ENCODE data around the gene GPD1. TPM values are rescaled to one million over a fixed set of nuclear protein-coding genes. Genes with fewer than 3 reads are reported as not detected.

Gene GPD1
- total RNA-seq, 6 donors from 2014 or later: 2.1 to 73.1 (median 60.2) TPM

DNA sequence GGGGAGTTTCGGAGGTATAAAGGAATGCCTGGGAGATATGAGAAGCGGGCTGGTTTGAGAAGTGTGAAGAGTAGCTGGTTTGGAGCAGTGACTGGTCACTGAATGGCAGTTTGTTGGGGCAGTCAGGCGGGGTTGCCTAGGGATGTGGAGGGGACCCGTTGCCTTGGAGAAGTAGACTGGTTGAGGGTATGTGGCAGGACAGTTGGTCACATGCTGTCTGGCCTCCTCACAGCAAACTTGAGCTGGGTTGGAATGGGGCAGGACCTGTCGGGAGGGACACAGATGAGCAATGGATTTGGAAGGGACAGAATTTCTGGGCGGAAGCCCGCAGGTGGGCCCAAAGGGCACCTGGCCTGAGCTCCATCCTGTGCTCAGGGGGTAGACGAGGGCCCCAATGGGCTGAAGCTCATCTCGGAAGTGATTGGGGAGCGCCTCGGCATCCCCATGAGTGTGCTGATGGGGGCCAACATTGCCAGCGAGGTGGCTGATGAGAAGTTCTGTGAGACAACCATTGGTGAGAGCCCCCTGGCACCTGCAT, 2.2 kb downstream of the GPD1 start:
- TF ChIP-seq, protein P1, sequence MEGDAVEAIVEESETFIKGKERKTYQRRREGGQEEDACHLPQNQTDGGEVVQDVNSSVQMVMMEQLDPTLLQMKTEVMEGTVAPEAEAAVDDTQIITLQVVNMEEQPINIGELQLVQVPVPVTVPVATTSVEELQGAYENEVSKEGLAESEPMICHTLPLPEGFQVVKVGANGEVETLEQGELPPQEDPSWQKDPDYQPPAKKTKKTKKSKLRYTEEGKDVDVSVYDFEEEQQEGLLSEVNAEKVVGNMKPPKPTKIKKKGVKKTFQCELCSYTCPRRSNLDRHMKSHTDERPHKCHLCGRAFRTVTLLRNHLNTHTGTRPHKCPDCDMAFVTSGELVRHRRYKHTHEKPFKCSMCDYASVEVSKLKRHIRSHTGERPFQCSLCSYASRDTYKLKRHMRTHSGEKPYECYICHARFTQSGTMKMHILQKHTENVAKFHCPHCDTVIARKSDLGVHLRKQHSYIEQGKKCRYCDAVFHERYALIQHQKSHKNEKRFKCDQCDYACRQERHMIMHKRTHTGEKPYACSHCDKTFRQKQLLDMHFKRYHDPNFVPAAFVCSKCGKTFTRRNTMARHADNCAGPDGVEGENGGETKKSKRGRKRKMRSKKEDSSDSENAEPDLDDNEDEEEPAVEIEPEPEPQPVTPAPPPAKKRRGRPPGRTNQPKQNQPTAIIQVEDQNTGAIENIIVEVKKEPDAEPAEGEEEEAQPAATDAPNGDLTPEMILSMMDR (IDR thresholded peaks at IDR 0.05): no peak
- TF ChIP-seq EP300 (IDR thresholded peaks at IDR 0.05) (no peak), POLR2AphosphoS5 (IDR thresholded peaks at IDR 0.05) (no peak), POLR2A (IDR thresholded peaks at IDR 0.05) (no peak)
- DNase-seq (no peak), ATAC-seq (ENCODE audit: low FRiP score in 2 of 2) (no peak)
- H3K4me3 ChIP-seq: no peak overlapping the region
- H3K27me3 ChIP-seq: no peaks in the 10 kb centered on the region
- H3K36me3 ChIP-seq: peaks cover 0 to 10% (median 2%) of the 10 kb centered on the region in 4 donors
- H3K4me1 ChIP-seq: peaks cover 17 to 31% (median 30%) of the 10 kb centered on the region in 4 donors
- no peaks in the 10 kb centered on the region for H3K9me3 ChIP-seq
- no peak overlapping the region for H3K27ac ChIP-seq
- WGBS, 2 donors: 93% methylated on average over 12 of the region's 12 CpGs

DNA sequence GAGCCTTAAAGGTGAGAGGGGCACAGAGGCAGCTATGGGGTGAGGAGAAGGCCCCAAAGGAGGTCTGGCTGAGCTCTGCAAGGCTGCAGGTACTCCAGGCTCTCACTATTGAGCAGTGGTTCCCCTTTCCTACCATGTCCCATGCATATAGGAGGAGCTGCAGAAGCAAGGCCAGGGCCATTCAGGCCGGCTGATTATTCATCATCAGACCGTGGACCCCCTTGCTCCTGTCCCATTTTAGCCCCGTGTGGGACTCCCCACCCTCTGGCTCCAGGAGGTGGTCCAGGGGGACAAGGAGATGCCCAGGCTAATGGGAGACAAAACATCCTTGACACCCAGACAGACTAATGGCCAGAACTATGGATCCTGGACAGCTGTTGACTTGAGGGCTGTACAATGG, 3.1 kb downstream of the GPD1 start:
- no peak overlapping the region for H3K27ac ChIP-seq
- no peak overlapping the region for H3K4me3 ChIP-seq
- H3K27me3 ChIP-seq: no peaks in the 10 kb centered on the region
- WGBS, 2 donors: 73 to 89% methylated on average over 3 of the region's 3 CpGs
- peaks cover 0 to 4% (median 0%) of the 10 kb centered on the region in 4 donors for H3K36me3 ChIP-seq
- H3K4me1 ChIP-seq: peaks cover 22 to 36% (median 35%) of the 10 kb centered on the region in 4 donors
- H3K9me3 ChIP-seq: no peaks in the 10 kb centered on the region
- ATAC-seq (ENCODE audit: low FRiP score in 2 of 2) (no peak), DNase-seq (no peak)
- TF ChIP-seq EP300 (IDR thresholded peaks at IDR 0.05) (no peak), POLR2AphosphoS5 (IDR thresholded peaks at IDR 0.05) (no peak), POLR2A (IDR thresholded peaks at IDR 0.05) (no peak)
- TF ChIP-seq, protein P1 (IDR thresholded peaks at IDR 0.05): no peak

DNA sequence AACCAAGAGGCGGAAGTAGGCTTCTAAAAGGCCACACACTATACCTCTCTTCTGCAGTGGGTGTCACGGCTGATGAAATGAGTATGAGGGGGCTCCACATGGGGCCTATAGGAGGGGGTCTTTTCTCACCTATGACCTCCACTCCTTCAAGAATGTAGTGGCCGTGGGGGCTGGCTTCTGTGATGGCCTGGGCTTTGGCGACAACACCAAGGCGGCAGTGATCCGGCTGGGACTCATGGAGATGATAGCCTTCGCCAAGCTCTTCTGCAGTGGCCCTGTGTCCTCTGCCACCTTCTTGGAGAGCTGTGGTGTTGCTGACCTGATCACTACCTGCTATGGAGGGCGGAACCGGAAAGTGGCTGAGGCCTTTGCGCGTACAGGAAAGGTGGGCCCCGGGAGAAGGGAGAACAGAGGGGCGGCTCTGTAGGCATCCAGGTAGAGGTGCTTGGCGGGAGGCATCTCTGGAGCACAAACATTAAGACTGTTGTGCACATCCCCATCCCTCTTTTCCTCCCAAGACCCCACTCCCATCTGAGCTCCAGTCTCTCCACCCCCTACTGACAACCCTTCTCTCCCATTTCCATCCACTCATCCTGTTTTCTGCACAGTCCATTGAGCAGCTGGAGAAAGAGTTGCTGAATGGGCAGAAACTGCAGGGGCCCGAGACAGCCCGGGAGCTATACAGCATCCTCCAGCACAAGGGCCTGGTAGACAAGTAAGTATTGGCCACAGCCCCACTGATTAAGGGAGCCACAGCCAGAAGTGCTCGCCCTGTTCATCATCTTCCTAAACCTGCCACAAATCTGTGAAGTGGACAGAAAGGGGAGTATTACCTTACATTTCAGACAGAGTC, 3.8 kb downstream of the GPD1 start:
- no peak overlapping the region for H3K4me3 ChIP-seq
- no peak for ATAC-seq (ENCODE audit: low FRiP score in 2 of 2)
- 92 to 96% methylated on average over 13 to 17 of the region's 17 CpGs for WGBS, 2 donors
- TF ChIP-seq EP300 (IDR thresholded peaks at IDR 0.05) (no peak), POLR2AphosphoS5 (IDR thresholded peaks at IDR 0.05) (no peak), POLR2A (IDR thresholded peaks at IDR 0.05) (no peak)
- TF ChIP-seq, protein P1 (IDR thresholded peaks at IDR 0.05): no peak
- H3K27ac ChIP-seq: no peak overlapping the region
- DNase-seq: no peak
- peaks cover 22 to 37% (median 35%) of the 10 kb centered on the region in 4 donors for H3K4me1 ChIP-seq
- H3K9me3 ChIP-seq: no peaks in the 10 kb centered on the region
- no peaks in the 10 kb centered on the region for H3K27me3 ChIP-seq
- no peaks in the 10 kb centered on the region for H3K36me3 ChIP-seq

DNA sequence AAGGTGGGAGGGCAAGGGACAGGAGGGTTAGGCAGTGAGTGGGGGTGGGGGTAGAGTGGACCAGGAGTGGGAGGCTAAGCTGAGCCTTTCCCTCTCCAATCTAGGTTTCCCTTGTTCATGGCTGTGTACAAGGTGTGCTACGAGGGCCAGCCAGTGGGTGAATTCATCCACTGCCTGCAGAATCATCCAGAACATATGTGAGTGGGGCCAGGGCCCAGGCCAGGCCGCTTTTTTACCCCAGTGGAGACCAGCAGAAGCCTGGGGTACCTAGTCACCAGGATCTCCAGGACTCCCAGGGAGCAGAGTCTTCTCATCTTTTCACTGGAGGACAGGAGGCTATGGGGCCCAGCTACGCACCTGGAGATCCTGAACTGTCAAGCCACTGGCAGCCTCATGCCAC, 5.5 kb downstream of the GPD1 start:
- Histone ChIP-seq H3K36me3 (no peaks in the 10 kb centered on the region), H3K27me3 (no peaks in the 10 kb centered on the region), H3K4me1 (peaks cover 34 to 43% (median 40%) of the 10 kb centered on the region in 4 donors), H3K27ac (peak overlapping the region; percentile 84 to 97 (median 95)), H3K9me3 (no peaks in the 10 kb centered on the region), H3K4me3 (no peak overlapping the region)
- 97 to 100% methylated on average over 2 to 3 of the region's 3 CpGs for WGBS, 2 donors
- TF ChIP-seq POLR2AphosphoS5 (IDR thresholded peaks at IDR 0.05) (no peak), POLR2A (IDR thresholded peaks at IDR 0.05) (no peak), EP300 (IDR thresholded peaks at IDR 0.05) (no peak)
- TF ChIP-seq, protein P1 (IDR thresholded peaks at IDR 0.05): no peak
- ATAC-seq (ENCODE audit: low FRiP score in 2 of 2): no peak
- DNase-seq: no peak

All from upper lobe of left lung (tissue), 6 donors.